Mesenchymal stem cell (in vitro differentiated cells and primary cell): ENCODE results near the gene KANK2. TPM values are rescaled to one million over a fixed set of nuclear protein-coding genes. Genes with fewer than 3 reads are reported as not detected.

Experiments used
- DNase-seq: peaks from one replicate; pipeline ENCODE4 v3.0.0-alpha.2; 2013
- H2AFZ ChIP-seq: one replicate; pipeline ENCODE4 v1.6.1; 2013; ENCODE audit warnings: low read depth, mild to moderate bottlenecking, control low read depth, inconsistent platforms, low read length, moderate library complexity
- H2AK5ac ChIP-seq: 2 replicates; pipeline ENCODE4 v1.6.1; 2013; ENCODE audit warnings: low read length, moderate library complexity, mild to moderate bottlenecking, inconsistent platforms; ENCODE audit not compliant: severe bottlenecking
- H2BK120ac ChIP-seq: one replicate; pipeline ENCODE4 v1.6.1; 2013; ENCODE audit warnings: low read depth, mild to moderate bottlenecking, inconsistent platforms, low read length, moderate library complexity
- H2BK12ac ChIP-seq, 2 experiments: one replicate each; pipeline ENCODE4 v1.6.1; 2013; ENCODE audit warnings: inconsistent platforms in 2 of 2, low read length in 2 of 2, mild to moderate bottlenecking in 2 of 2, moderate library complexity in 2 of 2, control low read depth in 1 of 2
- H2BK15ac ChIP-seq: one replicate; pipeline ENCODE4 v1.6.1; 2013; ENCODE audit warnings: mild to moderate bottlenecking, low read depth, inconsistent platforms; ENCODE audit not compliant: poor library complexity, severe bottlenecking
- H2BK5ac ChIP-seq: 2 replicates; pipeline ENCODE4 v1.6.1; 2013; ENCODE audit warnings: low read depth, mild to moderate bottlenecking, low read length, control low read depth, inconsistent platforms; ENCODE audit not compliant: poor library complexity, severe bottlenecking
- H3K14ac ChIP-seq, 2 experiments: one replicate each; pipeline ENCODE4 v1.6.1; 2013; ENCODE audit warnings: inconsistent platforms in 2 of 2, low read length in 2 of 2, control low read depth in 1 of 2, mild to moderate bottlenecking in 1 of 2, moderate library complexity in 1 of 2
- H3K18ac ChIP-seq, 2 experiments: one replicate each; pipeline ENCODE4 v1.6.1; 2013; ENCODE audit warnings: inconsistent platforms in 2 of 2, low read length in 2 of 2, control low read depth in 1 of 2, low read depth in 1 of 2, mild to moderate bottlenecking in 1 of 2
- H3K23ac ChIP-seq, 2 experiments: one replicate each; pipeline ENCODE4 v1.6.1; 2013; ENCODE audit warnings: inconsistent platforms in 2 of 2, low read length in 2 of 2, mild to moderate bottlenecking in 2 of 2, moderate library complexity in 2 of 2, control low read depth in 1 of 2
- H3K27ac ChIP-seq: 2 replicates; pipeline ENCODE4 v1.5.1; 2013; ENCODE audit warnings: mild to moderate bottlenecking, moderate library complexity, low read length, control low read depth, inconsistent platforms; ENCODE audit not compliant: poor library complexity, severe bottlenecking
- H3K27me3 ChIP-seq, 2 experiments: 2 replicates each; pipeline versions ENCODE4 v1.6.1 to v1.7.0; 2013; ENCODE audit warnings: low read length in 2 of 2, mild to moderate bottlenecking in 2 of 2, moderate library complexity in 2 of 2, control low read depth in 1 of 2, inconsistent platforms in 1 of 2; ENCODE audit not compliant: control insufficient read depth in 1 of 2, insufficient read depth in 1 of 2
- H3K36me3 ChIP-seq, 2 experiments: 2 replicates each; pipeline versions ENCODE4 v1.6.1 to v1.7.0; 2013; ENCODE audit warnings: low read length in 2 of 2, control low read depth in 1 of 2, inconsistent platforms in 1 of 2, low read depth in 1 of 2, mild to moderate bottlenecking in 1 of 2; ENCODE audit not compliant: insufficient read depth in 2 of 2, control insufficient read depth in 1 of 2
- H3K4ac ChIP-seq, 2 experiments: one replicate each; pipeline ENCODE4 v1.6.1; 2013; ENCODE audit warnings: inconsistent platforms in 2 of 2, low read length in 2 of 2, mild to moderate bottlenecking in 2 of 2, moderate library complexity in 2 of 2, control low read depth in 1 of 2, low read depth in 1 of 2
- H3K4me1 ChIP-seq: 2 replicates; pipeline ENCODE4 v1.6.1; 2013; ENCODE audit warnings: low read depth, low read length, control low read depth; ENCODE audit not compliant: control insufficient read depth, insufficient read depth
- H3K4me2 ChIP-seq: 2 replicates; pipeline ENCODE4 v1.6.1; 2013; ENCODE audit warnings: low read length, mild to moderate bottlenecking, inconsistent platforms; ENCODE audit not compliant: poor library complexity, severe bottlenecking
- H3K4me3 ChIP-seq, 2 experiments: 2 replicates each; pipeline versions ENCODE4 v1.5.1 to v1.7.0; 2013; ENCODE audit warnings: low read length in 2 of 2, mild to moderate bottlenecking in 2 of 2, control low read depth in 1 of 2, low read depth in 1 of 2; ENCODE audit not compliant: insufficient read depth in 1 of 2
- H3K79me1 ChIP-seq: replicated peaks from 2 replicates; pipeline ENCODE4 v1.6.1; 2013; ENCODE audit warnings: mild to moderate bottlenecking, control low read depth, low read length, inconsistent platforms; ENCODE audit not compliant: poor library complexity, severe bottlenecking
- H3K9ac ChIP-seq: 2 replicates; pipeline ENCODE4 v1.7.0; 2013; ENCODE audit warnings: mild to moderate bottlenecking, low read length, moderate library complexity
- H3K9me3 ChIP-seq: 2 replicates; pipeline ENCODE4 v1.7.0; 2013; ENCODE audit warnings: mild to moderate bottlenecking, low read length; ENCODE audit not compliant: control insufficient read depth
- H4K8ac ChIP-seq: one replicate; pipeline ENCODE4 v1.6.1; 2013; ENCODE audit warnings: inconsistent platforms, mild to moderate bottlenecking, low read length, moderate library complexity
- H4K91ac ChIP-seq: one replicate; pipeline ENCODE4 v1.6.1; 2013; ENCODE audit warnings: mild to moderate bottlenecking, low read length, inconsistent platforms
- WGBS: methylation state at CpG from one replicate; pipeline ENCODE4 v1.1.7; 2013; ENCODE audit warnings: mixed read lengths; 5-methylcytosine and 5-hydroxymethylcytosine counted together
- polyA plus RNA-seq, 2 experiments: library from polyadenylated mRNA; stranded (reverse); fragments of 200-250 nt; gene quantifications; one replicate each; pipeline ENCODE4 v1.2.3, GENCODE V29; 2013

The KANK2 gene
- polyA plus RNA-seq (2013, experiment 1 of 2), result 197 TPM
- 192 TPM for polyA plus RNA-seq (2013, experiment 2 of 2)

DNA sequence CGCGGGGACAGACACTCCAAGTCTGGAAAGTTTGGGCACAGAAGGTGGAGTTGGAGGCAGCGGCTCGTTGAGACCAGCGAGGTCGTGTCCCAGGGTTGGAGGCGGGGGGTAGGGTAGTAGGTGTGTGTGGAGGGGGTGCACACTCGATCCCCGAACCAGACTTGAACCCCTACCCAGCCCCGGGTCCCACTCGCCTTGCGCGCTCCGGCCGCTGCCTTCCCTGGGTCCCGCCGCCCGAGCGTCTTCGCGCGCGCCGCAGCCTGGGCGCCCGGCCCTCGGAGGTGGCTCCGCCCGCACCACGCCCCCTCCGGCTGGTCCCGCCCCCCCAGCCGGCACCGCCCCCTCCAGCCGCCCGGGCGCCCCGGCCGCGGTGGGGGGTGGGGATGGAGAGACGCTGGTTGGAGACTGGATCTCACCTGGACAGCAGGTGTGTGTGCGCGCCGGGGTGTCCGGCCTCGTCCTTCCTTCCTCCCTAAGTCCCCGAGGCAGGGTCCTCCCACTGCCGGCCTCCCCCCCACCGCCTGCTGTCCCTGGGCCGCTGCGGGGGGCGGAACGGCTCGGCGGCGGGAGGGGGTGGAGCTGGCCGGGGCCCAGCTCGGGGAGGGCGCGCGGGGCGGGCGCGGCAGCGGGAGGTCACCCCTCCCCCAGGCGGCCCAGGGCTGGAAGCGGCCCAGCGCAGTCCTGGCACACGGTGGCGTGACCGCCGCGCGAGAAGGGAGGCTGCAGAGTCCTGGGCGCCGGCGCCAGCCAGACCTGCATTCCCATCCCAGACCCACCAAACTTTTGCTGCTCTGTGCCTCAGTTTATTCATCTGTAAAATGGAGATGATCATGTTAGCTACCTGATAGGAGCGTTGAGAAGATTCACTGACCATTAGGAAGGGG is at the start of gene KANK2:
Gene KANK2 (minus strand): TSS at position 255 of the 884 bp plus-strand sequence. CDS start 3,034 bp downstream, outside the sequence.
- peak within 1 kb of the TSS; percentile 95 for H2BK120ac ChIP-seq
- H3K14ac ChIP-seq, result peak within 1 kb of the TSS in 1 of 2 experiments; percentile 99
- H3K23ac ChIP-seq, result peak within 1 kb of the TSS; percentile 74 to 95
- peak within 1 kb of the TSS; percentile 97 for H2BK15ac ChIP-seq
- H3K36me3 ChIP-seq, result peaks cover 39 to 53% of the 10 kb centered on the region in 2 experiments
- H3K9ac ChIP-seq, result peak within 1 kb of the TSS; percentile 94
- no peaks in the 10 kb centered on the region for H3K27me3 ChIP-seq
- no peaks in the 10 kb centered on the region for H3K9me3 ChIP-seq
- H3K4me1 ChIP-seq, result peaks cover 40% of the 10 kb centered on the region
- H3K79me1 ChIP-seq, result peaks cover 8% of the 10 kb centered on the region
- peak within 1 kb of the TSS; percentile 78 for H2AK5ac ChIP-seq
- H3K27ac ChIP-seq, result peak within 1 kb of the TSS; percentile 78
- WGBS, result 3% methylated on average over 29 of the region's 78 CpGs
- H3K4ac ChIP-seq, result peak within 1 kb of the TSS; percentile 52 to 98
- peak within 1 kb of the TSS; percentile 53 to 97 for H2BK12ac ChIP-seq
- no peak within 1 kb of the TSS for H2AFZ ChIP-seq
- peak; percentile 75 for DNase-seq
- peak within 1 kb of the TSS; percentile 92 to 96 for H3K4me3 ChIP-seq
- H3K4me2 ChIP-seq, result peak within 1 kb of the TSS; percentile 77
- peak within 1 kb of the TSS; percentile 95 for H4K8ac ChIP-seq
- peak within 1 kb of the TSS; percentile 95 for H4K91ac ChIP-seq
- H3K18ac ChIP-seq, result peak within 1 kb of the TSS; percentile 94 to 99
- H2BK5ac ChIP-seq, result peak within 1 kb of the TSS; percentile 57

DNA sequence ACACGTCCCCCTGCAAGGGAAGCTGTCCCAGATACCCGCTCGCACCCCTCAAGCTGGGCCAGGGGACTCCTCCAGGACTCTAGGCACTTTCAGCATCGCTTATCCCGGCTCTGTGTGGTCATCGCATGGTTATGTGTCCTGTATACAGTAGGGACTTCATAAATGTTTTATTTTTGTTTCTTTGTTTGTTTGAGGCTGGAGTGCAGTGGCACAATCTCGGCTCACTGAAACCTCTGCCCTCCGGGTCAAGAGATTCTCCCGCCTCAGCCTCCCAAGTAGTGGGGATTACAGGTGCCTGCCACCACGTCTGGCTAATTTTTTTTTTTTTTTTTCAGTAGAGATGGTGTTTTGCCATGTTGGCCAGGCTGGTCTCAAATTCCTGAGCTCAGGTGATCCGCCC is 49.6 kb upstream of the KANK2 start:
- H3K4me1 ChIP-seq, result peaks cover 5% of the 10 kb centered on the region

DNA sequence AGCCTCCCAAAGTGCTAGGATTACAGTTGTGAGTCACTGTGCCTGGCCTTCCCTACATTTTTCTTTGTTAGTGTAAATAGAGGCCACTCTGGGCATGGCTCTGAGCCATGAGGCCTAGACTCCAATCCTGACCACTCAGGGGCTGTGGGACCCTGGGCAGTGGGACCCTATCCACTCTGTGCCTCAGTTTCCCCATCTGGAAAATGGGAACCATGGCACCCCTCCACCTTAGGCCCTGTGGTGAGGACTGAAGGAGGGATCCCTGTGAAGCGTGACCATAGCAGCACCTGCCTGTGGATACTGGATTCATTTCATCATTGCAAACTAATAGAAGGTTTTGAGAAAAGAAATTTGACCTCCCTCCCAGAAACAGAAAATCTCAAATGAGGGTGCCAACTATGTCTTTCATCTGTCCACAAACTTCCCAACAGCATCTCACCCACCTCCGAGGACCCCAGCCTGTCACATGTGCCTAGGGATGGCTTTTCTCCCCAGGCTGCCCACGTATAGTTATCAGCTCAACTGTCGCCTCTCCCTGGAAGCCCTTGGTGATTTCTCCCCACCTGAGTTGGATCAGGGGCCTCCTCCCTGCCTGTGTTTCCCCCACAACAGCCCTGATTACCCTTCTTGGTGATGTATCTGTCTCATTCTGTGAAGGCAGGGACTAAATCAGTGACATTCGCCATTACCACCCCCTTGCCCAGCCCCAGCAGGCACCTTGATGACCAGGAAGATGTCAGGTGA is 47.7 kb upstream of the KANK2 start:
- Histone ChIP-seq H4K8ac (no peak overlapping the region), H3K9ac (no peak overlapping the region), H3K9me3 (no peaks in the 10 kb centered on the region), H2BK5ac (no peak overlapping the region), H3K36me3 (peaks cover 51 to 62% of the 10 kb centered on the region in 2 experiments), H2BK15ac (no peak overlapping the region), H3K14ac (no peak overlapping the region), H2BK12ac (no peak overlapping the region), H3K27ac (no peak overlapping the region), H2AFZ (no peak overlapping the region), H3K18ac (no peak overlapping the region), H3K4ac (no peak overlapping the region), H3K23ac (no peak overlapping the region), H3K27me3 (no peaks in the 10 kb centered on the region), H3K4me2 (no peak overlapping the region), H3K79me1 (no peaks in the 10 kb centered on the region), H2BK120ac (no peak overlapping the region), H3K4me3 (peak overlapping the region in 1 of 2 experiments; percentile 31), H3K4me1 (peaks cover 5% of the 10 kb centered on the region), H2AK5ac (no peak overlapping the region), H4K91ac (no peak overlapping the region)
- DNase-seq, result no peak
- WGBS, result 100% methylated on average over 4 of the region's 5 CpGs

More for the DNA sequence above, 49.6 kb upstream of the KANK2 start:
- Histone ChIP-seq H2BK120ac (no peak overlapping the region), H2BK12ac (no peak overlapping the region), H2BK5ac (no peak overlapping the region), H3K4me3 (no peak overlapping the region), H3K79me1 (no peaks in the 10 kb centered on the region), H3K23ac (no peak overlapping the region), H2AK5ac (no peak overlapping the region), H2BK15ac (no peak overlapping the region), H2AFZ (no peak overlapping the region), H3K9me3 (no peaks in the 10 kb centered on the region), H3K4ac (no peak overlapping the region), H3K9ac (no peak overlapping the region), H4K91ac (no peak overlapping the region), H3K27me3 (no peaks in the 10 kb centered on the region), H3K27ac (no peak overlapping the region), H3K36me3 (peaks cover 57 to 69% of the 10 kb centered on the region in 2 experiments), H3K4me2 (no peak overlapping the region), H4K8ac (no peak overlapping the region), H3K18ac (no peak overlapping the region), H3K14ac (no peak overlapping the region)
- no peak for DNase-seq
- WGBS, result 89% methylated on average over 11 of the region's 11 CpGs

DNA sequence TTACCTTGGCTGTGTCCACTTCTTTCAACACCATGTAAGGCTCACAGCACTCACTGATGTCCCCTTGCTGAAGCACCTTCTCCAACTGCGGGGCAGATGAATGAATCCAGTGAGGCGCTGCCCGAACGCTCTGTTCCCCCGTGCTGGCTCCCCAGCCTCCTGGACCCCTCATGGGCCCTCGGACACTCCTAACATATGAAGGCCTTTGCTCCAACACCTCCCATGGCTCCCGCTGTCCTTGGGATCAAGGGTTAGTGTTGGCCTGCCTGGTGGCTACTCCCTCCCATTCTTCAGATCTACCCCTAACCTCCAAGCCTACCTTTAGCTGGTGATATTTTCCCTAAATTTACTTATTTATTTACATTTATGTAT is 46.4 kb upstream of the KANK2 start:
- Histone ChIP-seq H3K14ac (no peak overlapping the region), H2AK5ac (no peak overlapping the region), H3K4ac (peak overlapping the region in 1 of 2 experiments; percentile 51), H3K4me2 (no peak overlapping the region), H3K4me3 (no peak overlapping the region), H3K23ac (no peak overlapping the region), H3K18ac (peak overlapping the region in 1 of 2 experiments; percentile 52), H2AFZ (no peak overlapping the region), H3K27me3 (no peaks in the 10 kb centered on the region), H4K8ac (peak overlapping the region; percentile 72), H3K9me3 (peaks cover 3% of the 10 kb centered on the region), H3K4me1 (peaks cover 8% of the 10 kb centered on the region), H3K36me3 (peaks cover 62 to 73% of the 10 kb centered on the region in 2 experiments), H3K9ac (no peak overlapping the region), H3K27ac (no peak overlapping the region), H2BK12ac (no peak overlapping the region), H4K91ac (peak overlapping the region; percentile 31), H2BK15ac (no peak overlapping the region), H3K79me1 (no peaks in the 10 kb centered on the region), H2BK5ac (no peak overlapping the region), H2BK120ac (peak overlapping the region; percentile 15)
- DNase-seq, result no peak
- WGBS, result 92% methylated on average over 7 of the region's 7 CpGs
